Lower leg skin (tissue), 4 donors: ENCODE data around the gene MAPK8IP3. TPM values are rescaled to one million over a fixed set of nuclear protein-coding genes. Genes with fewer than 3 reads are reported as not detected.

Experiments used
- DNase-seq, 2 donors: peaks; one replicate each; pipeline ENCODE4 v3.0.0-alpha.2; 2019; ENCODE audit warnings: low spot score in 2 of 2
- H3K4me3 ChIP-seq: fragments of 200-600 bp; sonication (generic); 2 replicates; pipeline ENCODE4 v1.5.1; 2017; ENCODE audit warnings: mild to moderate bottlenecking, low read depth; ENCODE audit not compliant: poor library complexity, severe bottlenecking
- CTCF ChIP-seq, 3 donors: fragments of 450-650 bp; IDR thresholded peaks; one replicate each; pipeline ENCODE4 v1.5.1; 2016; ENCODE audit warnings: antibody characterized with exemption in 3 of 3, mild to moderate bottlenecking in 3 of 3, moderate library complexity in 2 of 3
- POLR2A ChIP-seq, 2 donors: fragments of 450-650 bp; IDR thresholded peaks; one replicate each; pipeline ENCODE4 v1.6.1; 2016 to 2017; ENCODE audit warnings: antibody characterized with exemption in 2 of 2, mild to moderate bottlenecking in 1 of 2, moderate library complexity in 1 of 2
- WGBS, 2 donors: methylation state at CpG; one replicate each; pipeline ENCODE4 v1.1.5; 2018; 5-methylcytosine and 5-hydroxymethylcytosine counted together
- intact Hi-C: fragments of 100-400 bp; cut with DNase I; formaldehyde crosslinking; loops from one replicate; pipeline ENCODE4 v1.15.0; 2023; ENCODE audit warnings: low total_unique reads
- total RNA-seq, 4 donors: library from RNA; depleted of rRNA; stranded (reverse); fragments of >200 nt; gene quantifications; one replicate each; pipeline ENCODE4 v1.1.0, GENCODE V29; 2016

The MAPK8IP3 gene
- total RNA-seq, 4 donors from 2014 or later, result 59.9 to 95.8 (median 62.9) TPM

GRCh38 chr16:1677339-1677738, 28.7 kb upstream of the MAPK8IP3 start:
- no peak for TF ChIP-seq POLR2A (IDR thresholded peaks at IDR 0.05)
- no peak for TF ChIP-seq CTCF (IDR thresholded peaks at IDR 0.05)
- DNase-seq, result no peak
- no peak overlapping the region for H3K4me3 ChIP-seq
- intact Hi-C loops, result no loop called here
- WGBS, 2 donors, result 82 to 83% methylated on average over 18 of the region's 18 CpGs

- peak; percentile 97 to 99 for DNase-seq
- H3K4me3 ChIP-seq, result peak within 1 kb of the TSS; percentile 48
- TF ChIP-seq POLR2A (IDR thresholded peaks at IDR 0.05) (no peak), CTCF (IDR thresholded peaks at IDR 0.05) (no peak)
- intact Hi-C loops, result no loop called here
- WGBS, 2 donors, result 0% methylated on average over 24 of the region's 79 CpGs
Measured at GRCh38 chr16:1677942-1678499, 28.0 kb upstream of the MAPK8IP3 start, which contains the start of gene JPT2. JPT2 (plus strand) TSS chr16:1678279; CDS start chr16:1678313, 34 bp downstream.

GRCh38 chr16:1678500-1679098, 27.4 kb upstream of the MAPK8IP3 start:
- peak overlapping the region; percentile 48 for H3K4me3 ChIP-seq
- WGBS, 2 donors, result 0 to 1% methylated on average over 15 to 27 of the region's 45 CpGs
- intact Hi-C loops, result no loop called here
- DNase-seq, result no peak
- TF ChIP-seq CTCF (IDR thresholded peaks at IDR 0.05) (no peak), POLR2A (IDR thresholded peaks at IDR 0.05) (no peak)

- no peak for TF ChIP-seq CTCF (IDR thresholded peaks at IDR 0.05)
- TF ChIP-seq POLR2A (IDR thresholded peaks at IDR 0.05), result no peak
- H3K4me3 ChIP-seq, result no peak overlapping the region
- 95% methylated on average over 14 of the region's 14 CpGs for WGBS, 2 donors
- DNase-seq, result no peak
- intact Hi-C loops, result no loop called here
Measured at GRCh38 chr16:1680361-1680760, 25.6 kb upstream of the MAPK8IP3 start.

- TF ChIP-seq POLR2A (IDR thresholded peaks at IDR 0.05), result no peak
- TF ChIP-seq CTCF (IDR thresholded peaks at IDR 0.05), result no peak
- WGBS, 2 donors, result 87 to 95% methylated on average over 10 of the region's 10 CpGs
- no peak for DNase-seq
- no peak overlapping the region for H3K4me3 ChIP-seq
- intact Hi-C loops, result no loop called here
Measured at GRCh38 chr16:1681032-1681431, 25.0 kb upstream of the MAPK8IP3 start.
